ENCODE data around the gene HTRA2.

DNA sequence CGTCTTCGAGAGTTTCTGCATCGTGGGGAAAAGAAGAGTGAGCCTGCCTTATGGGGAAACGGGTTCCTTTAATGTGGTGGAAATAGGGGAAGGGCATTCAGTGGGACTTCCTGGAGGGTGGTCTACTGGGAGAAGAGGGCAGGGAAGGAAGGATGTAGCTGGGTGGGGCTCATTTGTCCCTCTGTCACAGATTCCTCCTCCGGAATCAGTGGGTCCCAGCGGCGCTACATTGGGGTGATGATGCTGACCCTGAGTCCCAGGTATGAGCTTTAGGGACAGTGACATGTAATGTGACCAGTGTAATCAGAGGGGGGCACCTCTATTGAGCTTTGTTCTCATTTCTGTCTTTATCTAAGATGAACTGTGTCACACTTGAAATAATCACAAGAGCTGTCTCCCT, 1.9 kb downstream of the HTRA2 start:
- TF ChIP-seq CTCF (IDR thresholded peaks at IDR 0.05 in 4 of 5, conservative IDR thresholded peaks at IDR 0.05 in 1 of 5), result no peak
- TF ChIP-seq POLR2A (IDR thresholded peaks at IDR 0.05), result no peak
